Gastroesophageal sphincter (tissue), 4 donors: Measurements from ENCODE around the gene AAK1. TPM values are rescaled to one million over a fixed set of nuclear protein-coding genes. Genes with fewer than 3 reads are reported as not detected.

ENCODE experiments used
- ATAC-seq: fragments of 150-250 bp; one replicate; pipeline ENCODE4 v1.9.1; 2016; ENCODE audit warnings: mild to moderate bottlenecking, moderate library complexity
- H3K27ac ChIP-seq, 4 donors: fragments of 200-600 bp; sonication (generic) in 3 of 4; 1 replicate in 3 of 4; 2 replicates in 1 of 4; pipeline ENCODE4 v1.5.1; 2016 to 2019
- H3K27me3 ChIP-seq: fragments of 200-600 bp; sonication (generic); one replicate; pipeline ENCODE4 v1.5.1; 2019
- H3K36me3 ChIP-seq, 2 donors: fragments of 200-600 bp; sonication (generic); one replicate each; pipeline ENCODE4 v1.5.1; 2019; ENCODE audit warnings: control low read depth in 1 of 2
- H3K4me1 ChIP-seq, 3 donors: fragments of 200-600 bp; sonication (generic); 1 replicate in 2 of 3; 2 replicates in 1 of 3; pipeline ENCODE4 v1.5.1; 2016 to 2019; ENCODE audit warnings: control low read depth in 2 of 3
- H3K4me3 ChIP-seq, 2 donors: fragments of 200-600 bp; sonication (generic); one replicate each; pipeline ENCODE4 v1.5.1; 2019; ENCODE audit warnings: mild to moderate bottlenecking in 1 of 2, moderate library complexity in 1 of 2
- H3K9me3 ChIP-seq, 3 donors: fragments of 200-600 bp; sonication (generic); one replicate each; pipeline ENCODE4 v1.5.1; 2017 to 2019; ENCODE audit warnings: control low read depth in 2 of 3
- EP300 ChIP-seq: sonication (generic); formaldehyde crosslinking; IDR thresholded peaks from one replicate; pipeline ENCODE4 v1.6.1; 2017; ENCODE audit warnings: antibody characterized with exemption, mild to moderate bottlenecking
- POLR2A ChIP-seq, 2 donors: fragments of 450-650 bp; IDR thresholded peaks; one replicate each; pipeline ENCODE4 v1.6.1; 2017; ENCODE audit warnings: antibody characterized with exemption in 2 of 2, mild to moderate bottlenecking in 2 of 2, moderate library complexity in 1 of 2
- POLR2AphosphoS5 ChIP-seq: sonication (generic); formaldehyde crosslinking; IDR thresholded peaks from one replicate; pipeline ENCODE4 v1.6.1; 2017; ENCODE audit warnings: antibody characterized with exemption
- WGBS, 2 donors: methylation state at CpG; one replicate each; pipeline ENCODE4 v1.1.5; 2018; ENCODE audit warnings: low coverage in 1 of 2; 5-methylcytosine and 5-hydroxymethylcytosine counted together
- total RNA-seq, 4 donors: library from RNA; depleted of rRNA; stranded (reverse); fragments of >200 nt; gene quantifications; one replicate each; pipeline ENCODE4 v1.1.0, GENCODE V29; 2016
- TF ChIP-seq, protein P1 (sequence below), 4 experiments: fragments of 200-600 bp in 2 of 4; fragments of 450-650 bp in 2 of 4; sonication (generic) in 1 of 4; IDR thresholded peaks; one replicate each; pipeline ENCODE4 v1.5.1; 2017 to 2019; ENCODE audit warnings: antibody characterized with exemption in 4 of 4, mild to moderate bottlenecking in 2 of 4, moderate library complexity in 2 of 4

The AAK1 gene
- total RNA-seq, 4 donors from 2014 or later: 32.3 to 55.9 (median 49.6) TPM

- H3K27ac ChIP-seq: no peak overlapping the region
- H3K4me1 ChIP-seq: no peaks in the 10 kb centered on the region
- WGBS, 2 donors: 79 to 80% methylated on average over 3 of the region's 3 CpGs
- no peaks in the 10 kb centered on the region for H3K9me3 ChIP-seq
- TF ChIP-seq POLR2A (IDR thresholded peaks at IDR 0.05) (no peak), POLR2AphosphoS5 (no peak), EP300 (no peak)
- TF ChIP-seq, protein P1, sequence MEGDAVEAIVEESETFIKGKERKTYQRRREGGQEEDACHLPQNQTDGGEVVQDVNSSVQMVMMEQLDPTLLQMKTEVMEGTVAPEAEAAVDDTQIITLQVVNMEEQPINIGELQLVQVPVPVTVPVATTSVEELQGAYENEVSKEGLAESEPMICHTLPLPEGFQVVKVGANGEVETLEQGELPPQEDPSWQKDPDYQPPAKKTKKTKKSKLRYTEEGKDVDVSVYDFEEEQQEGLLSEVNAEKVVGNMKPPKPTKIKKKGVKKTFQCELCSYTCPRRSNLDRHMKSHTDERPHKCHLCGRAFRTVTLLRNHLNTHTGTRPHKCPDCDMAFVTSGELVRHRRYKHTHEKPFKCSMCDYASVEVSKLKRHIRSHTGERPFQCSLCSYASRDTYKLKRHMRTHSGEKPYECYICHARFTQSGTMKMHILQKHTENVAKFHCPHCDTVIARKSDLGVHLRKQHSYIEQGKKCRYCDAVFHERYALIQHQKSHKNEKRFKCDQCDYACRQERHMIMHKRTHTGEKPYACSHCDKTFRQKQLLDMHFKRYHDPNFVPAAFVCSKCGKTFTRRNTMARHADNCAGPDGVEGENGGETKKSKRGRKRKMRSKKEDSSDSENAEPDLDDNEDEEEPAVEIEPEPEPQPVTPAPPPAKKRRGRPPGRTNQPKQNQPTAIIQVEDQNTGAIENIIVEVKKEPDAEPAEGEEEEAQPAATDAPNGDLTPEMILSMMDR (IDR thresholded peaks at IDR 0.05): no peak
- peaks cover 0 to 74% of the 10 kb centered on the region in 2 donors for H3K36me3 ChIP-seq
- no peaks in the 10 kb centered on the region for H3K27me3 ChIP-seq
- no peak for ATAC-seq
- H3K4me3 ChIP-seq: no peak overlapping the region
Measured at GRCh38 chr2:69482471-69482870, 161.1 kb downstream of the AAK1 start.

- ATAC-seq: no peak
- Histone ChIP-seq H3K27ac (no peak overlapping the region), H3K36me3 (peaks cover 0 to 74% of the 10 kb centered on the region in 2 donors), H3K4me1 (no peaks in the 10 kb centered on the region), H3K4me3 (no peak overlapping the region), H3K27me3 (no peaks in the 10 kb centered on the region), H3K9me3 (no peaks in the 10 kb centered on the region)
- TF ChIP-seq EP300 (no peak), POLR2AphosphoS5 (no peak), POLR2A (IDR thresholded peaks at IDR 0.05) (no peak)
- TF ChIP-seq, protein P1 (IDR thresholded peaks at IDR 0.05): no peak
- WGBS, 2 donors: 60 to 86% methylated on average over 1 of the region's 1 CpG
Measured at GRCh38 chr2:69481421-69481820, 162.1 kb downstream of the AAK1 start.

DNA sequence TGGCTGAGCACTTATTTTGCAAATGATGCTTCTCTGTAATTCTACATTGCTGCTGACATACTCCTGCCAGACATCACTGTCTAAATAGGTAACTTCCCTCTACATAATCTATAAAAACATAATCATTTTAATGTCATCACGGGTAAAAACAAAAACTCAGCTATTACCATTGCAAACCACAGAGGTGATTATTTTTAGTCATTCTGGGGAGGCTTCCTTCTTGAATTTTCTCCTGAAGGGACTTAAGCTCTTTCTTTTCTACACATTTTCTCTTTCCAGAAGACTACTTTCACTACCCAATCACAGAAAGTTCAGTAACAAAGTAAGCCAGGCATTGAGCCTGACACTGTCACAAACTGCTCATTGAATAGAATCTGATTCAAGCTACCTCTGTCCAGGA, 165.9 kb downstream of the AAK1 start:
- WGBS, 2 donors: 86 to 100% methylated on average over 1 of the region's 1 CpG
- H3K9me3 ChIP-seq: no peaks in the 10 kb centered on the region
- TF ChIP-seq EP300 (no peak), POLR2A (IDR thresholded peaks at IDR 0.05) (no peak), POLR2AphosphoS5 (no peak)
- TF ChIP-seq, protein P1 (IDR thresholded peaks at IDR 0.05): no peak
- H3K36me3 ChIP-seq: peaks cover 0 to 74% of the 10 kb centered on the region in 2 donors
- H3K4me1 ChIP-seq: no peaks in the 10 kb centered on the region
- no peak overlapping the region for H3K4me3 ChIP-seq
- H3K27ac ChIP-seq: no peak overlapping the region
- no peaks in the 10 kb centered on the region for H3K27me3 ChIP-seq
- no peak for ATAC-seq

DNA sequence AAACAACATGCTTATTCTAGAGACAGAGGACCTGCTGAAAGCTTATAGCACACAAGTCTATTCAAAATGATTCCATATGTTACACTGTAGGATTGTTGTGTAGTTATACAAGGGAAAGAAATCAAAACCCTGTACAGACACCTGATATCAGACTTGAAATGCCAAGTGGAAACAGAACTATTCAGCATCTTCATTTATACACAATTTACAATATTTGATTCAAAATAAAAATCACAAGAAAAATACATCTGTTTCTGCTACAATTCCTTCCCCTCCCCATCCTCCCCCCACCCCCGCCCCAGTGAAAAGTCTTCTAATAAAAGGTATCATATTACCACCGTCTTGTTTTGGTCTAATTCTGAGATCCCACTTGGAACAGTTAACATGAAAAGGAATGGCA, 168.9 kb downstream of the AAK1 start:
- TF ChIP-seq EP300 (no peak), POLR2A (IDR thresholded peaks at IDR 0.05) (no peak), POLR2AphosphoS5 (no peak)
- TF ChIP-seq, protein P1 (IDR thresholded peaks at IDR 0.05): no peak
- H3K4me1 ChIP-seq: no peaks in the 10 kb centered on the region
- ATAC-seq: no peak

DNA sequence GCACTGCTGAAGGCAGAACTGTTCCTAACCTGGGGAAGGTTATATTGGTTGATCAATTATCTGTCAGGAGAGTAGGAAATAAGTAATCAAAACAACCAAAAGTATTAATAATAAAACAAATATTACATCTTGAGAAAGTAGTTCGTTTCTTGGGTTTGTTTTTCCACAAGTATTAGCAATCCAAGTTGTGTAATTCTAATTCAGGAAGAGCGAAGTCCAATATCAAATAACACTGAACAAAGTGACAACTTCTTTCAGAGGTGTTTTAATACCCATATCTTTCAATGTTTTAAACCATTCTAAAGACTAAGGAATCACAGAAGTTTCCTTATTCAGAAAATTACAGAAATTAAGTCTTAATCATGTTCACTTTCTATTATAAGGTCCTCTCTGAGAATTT, 171.7 kb downstream of the AAK1 start:
- WGBS, 2 donors: 73 to 88% methylated on average over 2 of the region's 2 CpGs
- H3K4me1 ChIP-seq: no peaks in the 10 kb centered on the region
- no peak overlapping the region for H3K4me3 ChIP-seq
- H3K27me3 ChIP-seq: no peaks in the 10 kb centered on the region
- no peak overlapping the region for H3K27ac ChIP-seq
- TF ChIP-seq POLR2A (IDR thresholded peaks at IDR 0.05): no peak
- no peak for ATAC-seq
- peaks cover 0 to 30% of the 10 kb centered on the region in 2 donors for H3K36me3 ChIP-seq
- no peaks in the 10 kb centered on the region for H3K9me3 ChIP-seq

More for the DNA sequence above, 168.9 kb downstream of the AAK1 start:
- Histone ChIP-seq H3K27me3 (no peaks in the 10 kb centered on the region), H3K36me3 (peaks cover 0 to 54% of the 10 kb centered on the region in 2 donors), H3K4me3 (no peak overlapping the region), H3K27ac (no peak overlapping the region), H3K9me3 (no peaks in the 10 kb centered on the region)
- WGBS, 2 donors: 92 to 100% methylated on average over 2 of the region's 2 CpGs
